SHP77 (cell line): Measurements from ENCODE around the gene ZNF219.

Experiments used
- DNase-seq, 2 experiments: peaks; one replicate each; lab custom pipeline; 2025; lab: John Stamatoyannopoulos, UW

The ZNF219 gene

GRCh38 chr14:21087294-21088091, 11.0 kb downstream of the ZNF219 start:
- no peak for DNase-seq

- no peak for DNase-seq
Observed at GRCh38 chr14:21086908-21087293, 11.6 kb downstream of the ZNF219 start.

GRCh38 chr14:21084998-21085853, 13.2 kb downstream of the ZNF219 start:
- no peak for DNase-seq

- no peak for DNase-seq
Observed at GRCh38 chr14:21084396-21084795, 14.1 kb downstream of the ZNF219 start.

GRCh38 chr14:21083565-21084325, 14.7 kb downstream of the ZNF219 start:
- no peak for DNase-seq

GRCh38 chr14:21081521-21082142, 16.8 kb downstream of the ZNF219 start:
- DNase-seq = no peak

- no peak for DNase-seq
Observed at GRCh38 chr14:21078726-21079125, 19.7 kb downstream of the ZNF219 start.

GRCh38 chr14:21078287-21078686, 20.2 kb downstream of the ZNF219 start:
- DNase-seq = no peak

- DNase-seq = no peak
Observed at GRCh38 chr14:21077672-21078071, 20.8 kb downstream of the ZNF219 start.

- DNase-seq = no peak
Observed at GRCh38 chr14:21075719-21076437, 22.6 kb downstream of the ZNF219 start.

GRCh38 chr14:21074398-21075272, 23.8 kb downstream of the ZNF219 start:
- no peak for DNase-seq

- no peak for DNase-seq
Observed at GRCh38 chr14:21073921-21074320, 24.5 kb downstream of the ZNF219 start.

GRCh38 chr14:21072781-21073339, 25.6 kb downstream of the ZNF219 start:
- DNase-seq = no peak

GRCh38 chr14:21072031-21072473, 26.4 kb downstream of the ZNF219 start:
- no peak for DNase-seq

- DNase-seq = peak; percentile 93 to 94
Observed at GRCh38 chr14:21071225-21072030, 27.0 kb downstream of the ZNF219 start.

GRCh38 chr14:21070610-21071224, 27.7 kb downstream of the ZNF219 start:
- no peak for DNase-seq

- DNase-seq = peak; percentile 39 to 57
Observed at GRCh38 chr14:21070083-21070609, 28.3 kb downstream of the ZNF219 start, which contains the start of gene ARHGEF40. Gene ARHGEF40, plus strand, starts transcription at chr14:21070304. Its CDS starts 93 bp downstream, at chr14:21070397.
